Gastroesophageal sphincter (tissue), 4 donors: ENCODE results near the gene ZNF799. TPM values are rescaled to one million over a fixed set of nuclear protein-coding genes. Genes with fewer than 3 reads are reported as not detected.

Experiments
- ATAC-seq: fragments of 150-250 bp; one replicate; pipeline ENCODE4 v1.9.1; 2016; ENCODE audit warnings: mild to moderate bottlenecking, moderate library complexity
- H3K27ac ChIP-seq, 4 donors: fragments of 200-600 bp; sonication (generic) in 3 of 4; 1 replicate in 3 of 4; 2 replicates in 1 of 4; pipeline ENCODE4 v1.5.1; 2016 to 2019
- H3K27me3 ChIP-seq: fragments of 200-600 bp; sonication (generic); one replicate; pipeline ENCODE4 v1.5.1; 2019
- H3K36me3 ChIP-seq, 2 donors: fragments of 200-600 bp; sonication (generic); one replicate each; pipeline ENCODE4 v1.5.1; 2019; ENCODE audit warnings: control low read depth in 1 of 2
- H3K4me1 ChIP-seq, 3 donors: fragments of 200-600 bp; sonication (generic); 1 replicate in 2 of 3; 2 replicates in 1 of 3; pipeline ENCODE4 v1.5.1; 2016 to 2019; ENCODE audit warnings: control low read depth in 2 of 3
- H3K4me3 ChIP-seq, 2 donors: fragments of 200-600 bp; sonication (generic); one replicate each; pipeline ENCODE4 v1.5.1; 2019; ENCODE audit warnings: mild to moderate bottlenecking in 1 of 2, moderate library complexity in 1 of 2
- H3K9me3 ChIP-seq, 3 donors: fragments of 200-600 bp; sonication (generic); one replicate each; pipeline ENCODE4 v1.5.1; 2017 to 2019; ENCODE audit warnings: control low read depth in 2 of 3
- CTCF ChIP-seq, 4 experiments: fragments of 200-600 bp in 2 of 4; fragments of 450-650 bp in 2 of 4; sonication (generic) in 1 of 4; IDR thresholded peaks; one replicate each; pipeline ENCODE4 v1.5.1; 2017 to 2019; ENCODE audit warnings: antibody characterized with exemption in 4 of 4, mild to moderate bottlenecking in 2 of 4, moderate library complexity in 2 of 4
- EP300 ChIP-seq: sonication (generic); formaldehyde crosslinking; IDR thresholded peaks from one replicate; pipeline ENCODE4 v1.6.1; 2017; ENCODE audit warnings: antibody characterized with exemption, mild to moderate bottlenecking
- POLR2A ChIP-seq, 2 donors: fragments of 450-650 bp; IDR thresholded peaks; one replicate each; pipeline ENCODE4 v1.6.1; 2017; ENCODE audit warnings: antibody characterized with exemption in 2 of 2, mild to moderate bottlenecking in 2 of 2, moderate library complexity in 1 of 2
- POLR2AphosphoS5 ChIP-seq: sonication (generic); formaldehyde crosslinking; IDR thresholded peaks from one replicate; pipeline ENCODE4 v1.6.1; 2017; ENCODE audit warnings: antibody characterized with exemption
- WGBS, 2 donors: methylation state at CpG; one replicate each; pipeline ENCODE4 v1.1.5; 2018; ENCODE audit warnings: low coverage in 1 of 2; 5-methylcytosine and 5-hydroxymethylcytosine counted together
- small RNA-seq, 4 donors: library from RNA; depleted of rRNA; stranded (forward); fragments of <200 nt; gene quantifications; one replicate each; pipeline ENCODE3, GENCODE V24; 2016
- total RNA-seq, 4 donors: library from RNA; depleted of rRNA; stranded (reverse); fragments of >200 nt; gene quantifications; one replicate each; pipeline ENCODE4 v1.1.0, GENCODE V29; 2016

Gene ZNF799
- total RNA-seq, 4 donors from 2014 or later, result 3.9 to 7.8 (median 4.7) TPM

DNA sequence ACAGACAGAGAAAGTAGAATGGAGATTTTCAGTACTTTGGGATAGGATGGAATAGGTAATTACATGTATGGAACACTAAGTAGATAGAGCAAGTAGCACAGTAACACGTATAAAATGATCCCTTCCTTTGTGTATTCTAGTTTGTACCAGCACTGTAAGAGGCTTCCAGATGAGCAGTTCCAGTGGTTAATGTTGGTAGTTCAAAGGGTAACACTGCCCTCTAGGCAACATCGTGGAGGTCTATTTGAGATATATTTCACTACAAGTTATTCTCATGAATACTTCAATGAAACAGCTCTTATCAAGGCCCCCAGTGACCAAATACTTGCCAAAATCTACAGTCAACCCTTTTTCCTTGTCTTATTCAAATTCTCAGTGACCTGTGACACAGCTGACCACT lies 54.2 kb downstream of the ZNF799 start:
- Histone ChIP-seq H3K36me3 (peaks cover 6 to 29% of the 10 kb centered on the region in 2 donors), H3K4me1 (no peaks in the 10 kb centered on the region), H3K4me3 (no peak overlapping the region), H3K27me3 (no peaks in the 10 kb centered on the region), H3K9me3 (peaks cover 0 to 71% (median 0%) of the 10 kb centered on the region in 3 donors), H3K27ac (no peak overlapping the region)
- TF ChIP-seq POLR2A (IDR thresholded peaks at IDR 0.05), result no peak
- no peak for TF ChIP-seq EP300
- TF ChIP-seq CTCF (IDR thresholded peaks at IDR 0.05), result no peak
- TF ChIP-seq POLR2AphosphoS5, result no peak
- 55 to 86% methylated on average over 2 of the region's 2 CpGs for WGBS, 2 donors
- ATAC-seq, result no peak

DNA sequence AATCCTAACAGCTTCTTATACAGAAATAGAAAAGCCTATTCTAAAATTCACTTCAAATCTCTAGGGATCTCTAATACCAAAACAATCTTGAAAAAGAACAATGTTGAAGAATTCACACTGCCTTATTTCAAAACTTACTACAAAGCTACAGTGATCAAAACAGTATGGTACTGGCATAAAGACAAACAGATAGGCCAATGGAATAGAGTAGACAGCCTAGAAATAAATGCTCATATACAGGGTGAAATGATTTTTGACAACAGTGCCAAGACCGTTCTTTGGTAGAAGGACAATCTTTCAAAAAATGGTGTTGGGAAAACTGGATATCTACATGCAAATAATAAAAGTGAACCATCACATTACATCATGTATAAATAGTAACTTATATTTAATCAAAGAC lies 55.9 kb downstream of the ZNF799 start:
- 100% methylated on average over 1 of the region's 1 CpG for WGBS, 2 donors
- H3K36me3 ChIP-seq, result peaks cover 0 to 12% of the 10 kb centered on the region in 2 donors

More for the DNA sequence above, 55.9 kb downstream of the ZNF799 start:
- no peaks in the 10 kb centered on the region for H3K27me3 ChIP-seq
- H3K27ac ChIP-seq, result no peak overlapping the region
- ATAC-seq, result no peak
- no peak overlapping the region for H3K4me3 ChIP-seq
- H3K4me1 ChIP-seq, result no peaks in the 10 kb centered on the region
- peaks cover 0 to 54% (median 0%) of the 10 kb centered on the region in 3 donors for H3K9me3 ChIP-seq
- TF ChIP-seq POLR2A (IDR thresholded peaks at IDR 0.05) (no peak), POLR2AphosphoS5 (no peak), CTCF (IDR thresholded peaks at IDR 0.05) (no peak), EP300 (no peak)

Small RNA genes within 50 kb of the gene (small RNA-seq; reads per million reads assigned to genes)
- 0 reads per million in 4 donors for gene RPS29P23

Other genes with a start within 250 kb of the ZNF799 start
- gene ZNF625, start 244.5 kb downstream of the ZNF799 start, total RNA-seq, result 10 to 100 TPM in 1 of 4 donors, 1 to 10 TPM in 3; 7.3 to 11.4 (median 8.0) TPM
- 10 to 100 TPM in 3 of 4 donors, 1 to 10 TPM in 1; 8.7 to 19.6 (median 11.5) TPM for gene ZNF136, start 238.2 kb downstream of the ZNF799 start, total RNA-seq
- gene ZNF44, start 106.4 kb downstream of the ZNF799 start, total RNA-seq, result 10 to 100 TPM; 10.1 to 14.6 (median 11.3) TPM
- gene ZNF563, start 67.6 kb downstream of the ZNF799 start, total RNA-seq, result 1 to 10 TPM; 1.6 to 7.6 (median 5.5) TPM
- gene ZNF442, start 35.6 kb downstream of the ZNF799 start, total RNA-seq, result 1 to 10 TPM; 2.3 to 6.7 (median 4.8) TPM
- 1 to 10 TPM; 3.1 to 9.2 (median 5.2) TPM for gene ZNF443, start 39.8 kb upstream of the ZNF799 start, total RNA-seq
- gene ZNF709, start 83.5 kb upstream of the ZNF799 start, total RNA-seq, result 1 to 10 TPM; 3.1 to 3.6 (median 3.3) TPM
- 10 to 100 TPM in 3 of 4 donors, 1 to 10 TPM in 1; 6.8 to 14.6 (median 13.8) TPM for gene ZNF564, start 150.2 kb upstream of the ZNF799 start, total RNA-seq
- gene ZNF490, start 209.5 kb upstream of the ZNF799 start, total RNA-seq, result 1 to 10 TPM; 5.1 to 8.6 (median 6.7) TPM
- gene ZNF791, start 209.6 kb upstream of the ZNF799 start, total RNA-seq, result 10 to 100 TPM; 16.7 to 29.7 (median 20.4) TPM